Panc1 (cell line): ENCODE data around the gene SERTAD3. TPM values are rescaled to one million over a fixed set of nuclear protein-coding genes. Genes with fewer than 3 reads are reported as not detected.

Source experiments
- ATAC-seq: fragments of 200-7000 bp; cut with Tn5 transposase; 2 replicates; pipeline ENCODE4 v1.9.1; 2020; ENCODE audit warnings: mild to moderate bottlenecking, moderate library complexity
- BruUV-seq: library from RNA; stranded (reverse); fragments of 400-500 nt; replicated peaks from 2 replicates; lab custom pipeline; 2021; lab: Mats Ljungman, UMichigan
- CTCF ChIA-PET: fragments of 300-600 bp; sonication (Branson Sonifier 250); formaldehyde crosslinking; loops from one replicate; lab custom pipeline; 2022; ENCODE audit warnings: antibody characterized with exemption; lab: Charles Lee
- POLR2A ChIA-PET: fragments of 300-600 bp; sonication (Branson Sonifier 250); formaldehyde crosslinking; loops from one replicate; lab custom pipeline; 2022; ENCODE audit warnings: antibody characterized with exemption; lab: Charles Lee
- DNase-seq: peaks from one replicate; pipeline ENCODE4 v3.0.0-alpha.2; 2010; ENCODE audit warnings: low read depth, low spot score
- H3K27ac ChIP-seq: 2 replicates; pipeline ENCODE4 v1.5.1; 2011; ENCODE audit warnings: mild to moderate bottlenecking, low read length, inconsistent platforms
- H3K27me3 ChIP-seq: fragments of 200-500 bp; sonication (Bioruptor generic); 2 replicates; pipeline ENCODE4 v1.6.0; 2014; ENCODE audit warnings: low read length, inconsistent platforms; ENCODE audit not compliant: control insufficient read depth, insufficient read depth
- H3K36me3 ChIP-seq: fragments of 200-500 bp; sonication (Bioruptor generic); 2 replicates; pipeline ENCODE4 v1.5.1; 2014; ENCODE audit warnings: inconsistent platforms, mild to moderate bottlenecking, low read length, moderate library complexity; ENCODE audit not compliant: control insufficient read depth, insufficient read depth
- H3K4me1 ChIP-seq: 2 replicates; pipeline ENCODE4 v1.5.1; 2011; ENCODE audit warnings: inconsistent platforms, mild to moderate bottlenecking, low read length, moderate library complexity; ENCODE audit not compliant: control insufficient read depth, insufficient read depth
- H3K4me3 ChIP-seq, 2 experiments: 2 replicates each; pipeline ENCODE4 v1.5.1; 2011 to 2012; ENCODE audit warnings: low read depth in 2 of 2, low read length in 2 of 2, mild to moderate bottlenecking in 2 of 2, inconsistent platforms in 1 of 2, moderate library complexity in 1 of 2
- H3K9me3 ChIP-seq: fragments of 200-500 bp; sonication (Bioruptor generic); 2 replicates; pipeline ENCODE4 v1.5.1; 2014; ENCODE audit warnings: low read depth, mild to moderate bottlenecking, inconsistent platforms, low read length, moderate library complexity; ENCODE audit not compliant: control insufficient read depth, insufficient read depth
- POLR2AphosphoS5 ChIP-seq: IDR thresholded peaks from 2 replicates; pipeline ENCODE4 v1.6.1; 2012; ENCODE audit warnings: mild to moderate bottlenecking, low read depth, low read length, moderate library complexity
- SIN3A ChIP-seq: IDR thresholded peaks from 2 replicates; pipeline ENCODE4 v1.6.1; 2012; ENCODE audit warnings: low read depth, mild to moderate bottlenecking, low read length, moderate library complexity, borderline replicate concordance; ENCODE audit not compliant: insufficient read depth
- TCF7L2 ChIP-seq: IDR thresholded peaks from 2 replicates; pipeline ENCODE4 v1.6.1; 2011; ENCODE audit warnings: mild to moderate bottlenecking, low read depth, low read length, inconsistent platforms
- in situ Hi-C: cut with HindIII; loops from 2 replicates; pipeline ENCODE4 v1.10.0; 2016; ENCODE audit warnings: low sequenced_read_pairs, low pct_unique_long_range_greater_than_20kb
- intact Hi-C: fragments of 100-400 bp; cut with micrococcal nuclease; formaldehyde crosslinking; loops from one replicate; pipeline ENCODE4 v1.10.0; 2022; ENCODE audit not compliant: unreplicated experiment
- total RNA-seq: library from RNA; stranded (reverse); gene quantifications from one replicate; pipeline ENCODE4 v1.2.1, GENCODE V29; 2021; ENCODE audit not compliant: unreplicated experiment
- TF ChIP-seq, protein P1 (sequence below): fragments of 450-650 bp; IDR thresholded peaks from 2 replicates; pipeline ENCODE4 v1.5.1; 2017; ENCODE audit warnings: mild to moderate bottlenecking
- TF ChIP-seq, protein P2 (sequence below), 2 experiments: IDR thresholded peaks; 2 replicates each; pipeline ENCODE4 v1.6.1; 2011 to 2012; ENCODE audit warnings: low read depth in 2 of 2, control low read depth in 1 of 2, low read length in 1 of 2, mild to moderate bottlenecking in 1 of 2, moderate library complexity in 1 of 2; ENCODE audit not compliant: insufficient read depth in 1 of 2

SERTAD3 gene
- total RNA-seq, 1 experiment from 2014 or later: 35.7 TPM

DNA sequence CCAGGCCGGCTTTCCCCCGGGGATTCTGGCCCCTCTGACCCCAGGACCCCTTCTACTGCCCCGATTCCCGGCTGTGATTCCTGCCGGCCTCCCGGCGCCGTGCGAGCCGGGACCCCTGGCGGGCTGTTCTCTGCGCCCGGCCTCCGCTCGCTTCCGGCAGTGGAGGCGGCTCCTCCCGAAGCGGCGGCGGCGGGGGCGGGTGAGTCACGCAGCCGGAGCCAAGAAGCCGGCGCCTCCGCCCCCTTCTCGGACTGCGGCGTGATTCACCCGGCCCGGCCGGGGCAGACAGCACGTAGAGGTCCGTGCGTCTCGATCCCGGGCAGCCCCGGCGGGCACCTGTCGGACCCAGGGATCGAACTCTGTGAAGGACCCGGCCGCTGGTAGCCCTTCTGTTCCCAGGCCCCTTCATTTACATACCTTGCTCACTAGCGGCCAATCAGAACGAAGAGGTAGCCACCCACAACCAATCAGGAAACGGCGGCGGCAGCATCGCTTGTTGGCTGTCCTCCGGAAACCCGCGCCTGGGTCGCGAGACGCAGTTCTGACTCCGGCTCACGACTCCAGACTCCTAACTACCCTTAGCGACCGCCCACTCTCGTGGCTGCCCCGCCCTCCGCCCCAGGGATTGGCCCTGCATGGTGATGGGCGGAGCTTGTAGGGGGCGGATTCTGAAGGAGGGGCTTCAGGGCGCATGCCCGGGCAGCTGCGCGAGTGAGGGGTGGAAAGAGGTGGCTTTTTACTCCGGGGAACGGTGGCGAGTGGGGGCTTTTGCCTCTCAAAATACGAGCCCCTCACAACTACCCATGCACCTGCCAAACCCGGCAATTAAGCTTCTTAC is 18.5 kb downstream of the SERTAD3 start, which contains the start of gene SERTAD1:
Gene SERTAD1 (minus strand): TSS at position 543 of the 838 bp plus-strand sequence. CDS start 2,446 bp downstream, outside the sequence.
- ChIA-PET CTCF (interaction anchor here (0.5 to 0.6 kb wide), 3 partner anchors 9 to 120 kb away, joined by 3 to 7 read pairs (median 4); no protein-coding TSS in a partner anchor), POLR2A (interaction anchor here (0.7 to 0.8 kb wide), 2 partner anchors 13 to 1807 kb away, joined by 4 read pairs; no protein-coding TSS in a partner anchor)
- in situ Hi-C loops (no loop called here), intact Hi-C loops (no loop called here)
- Histone ChIP-seq H3K4me3 (peak within 1 kb of the TSS; percentile 85 to 93), H3K27ac (peak within 1 kb of the TSS; percentile 94), H3K27me3 (no peaks in the 10 kb centered on the region), H3K36me3 (peaks cover 4% of the 10 kb centered on the region; the same call in 1 of the 2 replicates), H3K9me3 (no peaks in the 10 kb centered on the region), H3K4me1 (peaks cover 24% of the 10 kb centered on the region)
- DNase-seq (peak; percentile 87), ATAC-seq (peak; percentile 85)
- TSS peak; percentile 89 for BruUV-seq
- 0 out of 2 replicates have a peak, but pooled peaks have one; percentile 47 for TF ChIP-seq SIN3A
- TF ChIP-seq, protein P1, sequence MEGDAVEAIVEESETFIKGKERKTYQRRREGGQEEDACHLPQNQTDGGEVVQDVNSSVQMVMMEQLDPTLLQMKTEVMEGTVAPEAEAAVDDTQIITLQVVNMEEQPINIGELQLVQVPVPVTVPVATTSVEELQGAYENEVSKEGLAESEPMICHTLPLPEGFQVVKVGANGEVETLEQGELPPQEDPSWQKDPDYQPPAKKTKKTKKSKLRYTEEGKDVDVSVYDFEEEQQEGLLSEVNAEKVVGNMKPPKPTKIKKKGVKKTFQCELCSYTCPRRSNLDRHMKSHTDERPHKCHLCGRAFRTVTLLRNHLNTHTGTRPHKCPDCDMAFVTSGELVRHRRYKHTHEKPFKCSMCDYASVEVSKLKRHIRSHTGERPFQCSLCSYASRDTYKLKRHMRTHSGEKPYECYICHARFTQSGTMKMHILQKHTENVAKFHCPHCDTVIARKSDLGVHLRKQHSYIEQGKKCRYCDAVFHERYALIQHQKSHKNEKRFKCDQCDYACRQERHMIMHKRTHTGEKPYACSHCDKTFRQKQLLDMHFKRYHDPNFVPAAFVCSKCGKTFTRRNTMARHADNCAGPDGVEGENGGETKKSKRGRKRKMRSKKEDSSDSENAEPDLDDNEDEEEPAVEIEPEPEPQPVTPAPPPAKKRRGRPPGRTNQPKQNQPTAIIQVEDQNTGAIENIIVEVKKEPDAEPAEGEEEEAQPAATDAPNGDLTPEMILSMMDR: peak; percentile 92
- no peak for TF ChIP-seq TCF7L2
- peak; percentile 99 for TF ChIP-seq POLR2AphosphoS5

DNA sequence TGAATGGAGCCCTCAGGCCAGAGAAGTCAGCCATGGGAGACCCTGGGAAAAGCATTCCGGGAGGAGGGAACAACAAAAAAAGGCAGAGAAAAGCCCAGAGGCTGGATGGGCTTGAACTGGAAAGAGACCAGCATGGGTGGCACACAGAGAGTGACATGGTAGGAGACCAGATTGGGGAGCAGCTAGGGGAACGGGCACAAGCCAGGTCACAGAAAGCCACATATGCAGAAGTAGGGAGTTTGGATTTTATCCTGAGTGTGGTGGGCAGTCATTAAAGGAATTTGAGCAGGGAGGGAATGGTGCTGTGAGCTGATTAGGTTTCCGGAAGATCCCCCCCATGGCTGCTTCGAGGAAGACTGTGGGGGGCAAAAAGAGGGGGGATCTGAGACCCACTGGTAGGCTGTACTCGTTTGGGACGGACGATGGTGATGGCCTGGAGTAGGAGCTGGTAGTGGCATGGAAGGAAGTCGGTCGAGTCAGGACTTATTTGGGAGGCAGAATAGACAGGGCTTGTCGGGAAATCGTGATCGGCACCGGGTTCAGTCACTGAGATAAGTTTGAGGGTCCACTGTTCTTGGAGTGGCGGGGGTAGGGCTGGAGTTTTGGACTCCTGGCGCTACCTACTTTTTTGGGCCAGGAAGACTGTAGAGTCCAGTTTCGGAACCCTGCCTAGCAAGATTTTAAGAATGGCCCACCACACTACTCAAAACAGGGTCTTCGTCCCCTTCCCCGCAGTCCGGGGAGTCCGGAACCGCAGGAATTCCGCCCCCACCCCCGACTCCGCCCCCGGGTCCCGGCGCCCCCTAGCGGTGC is 19.3 kb downstream of the SERTAD3 start:
- TF ChIP-seq, protein P1: no peak; the same call in 1 of the 2 replicates
- no peak for TF ChIP-seq TCF7L2
- TF ChIP-seq SIN3A: no peak
- TF ChIP-seq, protein P2, sequence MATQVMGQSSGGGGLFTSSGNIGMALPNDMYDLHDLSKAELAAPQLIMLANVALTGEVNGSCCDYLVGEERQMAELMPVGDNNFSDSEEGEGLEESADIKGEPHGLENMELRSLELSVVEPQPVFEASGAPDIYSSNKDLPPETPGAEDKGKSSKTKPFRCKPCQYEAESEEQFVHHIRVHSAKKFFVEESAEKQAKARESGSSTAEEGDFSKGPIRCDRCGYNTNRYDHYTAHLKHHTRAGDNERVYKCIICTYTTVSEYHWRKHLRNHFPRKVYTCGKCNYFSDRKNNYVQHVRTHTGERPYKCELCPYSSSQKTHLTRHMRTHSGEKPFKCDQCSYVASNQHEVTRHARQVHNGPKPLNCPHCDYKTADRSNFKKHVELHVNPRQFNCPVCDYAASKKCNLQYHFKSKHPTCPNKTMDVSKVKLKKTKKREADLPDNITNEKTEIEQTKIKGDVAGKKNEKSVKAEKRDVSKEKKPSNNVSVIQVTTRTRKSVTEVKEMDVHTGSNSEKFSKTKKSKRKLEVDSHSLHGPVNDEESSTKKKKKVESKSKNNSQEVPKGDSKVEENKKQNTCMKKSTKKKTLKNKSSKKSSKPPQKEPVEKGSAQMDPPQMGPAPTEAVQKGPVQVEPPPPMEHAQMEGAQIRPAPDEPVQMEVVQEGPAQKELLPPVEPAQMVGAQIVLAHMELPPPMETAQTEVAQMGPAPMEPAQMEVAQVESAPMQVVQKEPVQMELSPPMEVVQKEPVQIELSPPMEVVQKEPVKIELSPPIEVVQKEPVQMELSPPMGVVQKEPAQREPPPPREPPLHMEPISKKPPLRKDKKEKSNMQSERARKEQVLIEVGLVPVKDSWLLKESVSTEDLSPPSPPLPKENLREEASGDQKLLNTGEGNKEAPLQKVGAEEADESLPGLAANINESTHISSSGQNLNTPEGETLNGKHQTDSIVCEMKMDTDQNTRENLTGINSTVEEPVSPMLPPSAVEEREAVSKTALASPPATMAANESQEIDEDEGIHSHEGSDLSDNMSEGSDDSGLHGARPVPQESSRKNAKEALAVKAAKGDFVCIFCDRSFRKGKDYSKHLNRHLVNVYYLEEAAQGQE (IDR thresholded peaks at IDR 0.05; ENCODE audit: insufficient read depth in 1 of 2, low read depth in 2 of 2, low read length in 1 of 2): no peak
- no peak for TF ChIP-seq POLR2AphosphoS5
- Histone ChIP-seq H3K4me1 (peaks cover 24% of the 10 kb centered on the region), H3K9me3 (no peaks in the 10 kb centered on the region), H3K36me3 (peaks cover 4% of the 10 kb centered on the region; the same call in 1 of the 2 replicates), H3K27me3 (no peaks in the 10 kb centered on the region), H3K27ac (peak overlapping the region; percentile 94), H3K4me3 (peak overlapping the region; percentile 85 to 93)
- no peak for ATAC-seq
- no peak for DNase-seq
- ChIA-PET POLR2A (no interaction called here), CTCF (no interaction called here)
- in situ Hi-C loops: no loop called here
- intact Hi-C loops: no loop called here
- no TSS peak for BruUV-seq
